Vagina (tissue), 2 donors: ENCODE data around the gene TBX18.

Experiments
- CTCF ChIP-seq, 3 experiments: fragments of 450-650 bp in 2 of 3; fragments of 200-600 bp in 1 of 3; sonication (generic) in 1 of 3; IDR thresholded peaks; one replicate each; pipeline ENCODE4 v1.5.1; 2017 to 2019; ENCODE audit warnings: antibody characterized with exemption in 3 of 3, mild to moderate bottlenecking in 2 of 3, moderate library complexity in 2 of 3
- POLR2A ChIP-seq, 2 donors: fragments of 450-650 bp; IDR thresholded peaks; one replicate each; pipeline ENCODE4 v1.6.1; 2017; ENCODE audit warnings: antibody characterized with exemption in 2 of 2, mild to moderate bottlenecking in 2 of 2, moderate library complexity in 2 of 2

- TF ChIP-seq CTCF (IDR thresholded peaks at IDR 0.05), result no peak
- TF ChIP-seq POLR2A (IDR thresholded peaks at IDR 0.05), result no peak
Measured at GRCh38 chr6:84731901-84732300, 32.5 kb downstream of the TBX18 start.
